Neural progenitor cell (in vitro differentiated cells): ENCODE data around the gene SCAPER.

Experiments used
- EZH2 ChIP-seq: fragments of 200-600 bp; sonication (generic); IDR thresholded peaks from 2 replicates; pipeline ENCODE4 v1.6.1; 2017; ENCODE audit warnings: antibody characterized with exemption, mild to moderate bottlenecking, moderate library complexity
- TF ChIP-seq, protein P1 (sequence below): fragments of 200-600 bp; sonication (generic); IDR thresholded peaks from 2 replicates; pipeline ENCODE4 v1.5.1; 2017; ENCODE audit warnings: antibody characterized with exemption, mild to moderate bottlenecking

- TF ChIP-seq, protein P1, sequence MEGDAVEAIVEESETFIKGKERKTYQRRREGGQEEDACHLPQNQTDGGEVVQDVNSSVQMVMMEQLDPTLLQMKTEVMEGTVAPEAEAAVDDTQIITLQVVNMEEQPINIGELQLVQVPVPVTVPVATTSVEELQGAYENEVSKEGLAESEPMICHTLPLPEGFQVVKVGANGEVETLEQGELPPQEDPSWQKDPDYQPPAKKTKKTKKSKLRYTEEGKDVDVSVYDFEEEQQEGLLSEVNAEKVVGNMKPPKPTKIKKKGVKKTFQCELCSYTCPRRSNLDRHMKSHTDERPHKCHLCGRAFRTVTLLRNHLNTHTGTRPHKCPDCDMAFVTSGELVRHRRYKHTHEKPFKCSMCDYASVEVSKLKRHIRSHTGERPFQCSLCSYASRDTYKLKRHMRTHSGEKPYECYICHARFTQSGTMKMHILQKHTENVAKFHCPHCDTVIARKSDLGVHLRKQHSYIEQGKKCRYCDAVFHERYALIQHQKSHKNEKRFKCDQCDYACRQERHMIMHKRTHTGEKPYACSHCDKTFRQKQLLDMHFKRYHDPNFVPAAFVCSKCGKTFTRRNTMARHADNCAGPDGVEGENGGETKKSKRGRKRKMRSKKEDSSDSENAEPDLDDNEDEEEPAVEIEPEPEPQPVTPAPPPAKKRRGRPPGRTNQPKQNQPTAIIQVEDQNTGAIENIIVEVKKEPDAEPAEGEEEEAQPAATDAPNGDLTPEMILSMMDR, result no peak
- TF ChIP-seq EZH2, result no peak
Measured at GRCh38 chr15:76913737-76914136, 8.6 kb upstream of the SCAPER start.
